GM21576 (cell line): Measurements from ENCODE around the gene ATP5PB.

ENCODE experiments used
- ATAC-seq: cut with Tn5 transposase; IDR thresholded peaks from one replicate; pipeline ENCODE4 v1.9.1; 2021; ENCODE audit warnings: mild to moderate bottlenecking, moderate library complexity; ENCODE audit not compliant: unreplicated experiment

The ATP5PB gene

GRCh38 chr1:111505641-111506119, 56.4 kb downstream of the ATP5PB start:
- peak; percentile 54 for ATAC-seq

- ATAC-seq = no peak
Observed at GRCh38 chr1:111506561-111506960, 57.3 kb downstream of the ATP5PB start.

DNA sequence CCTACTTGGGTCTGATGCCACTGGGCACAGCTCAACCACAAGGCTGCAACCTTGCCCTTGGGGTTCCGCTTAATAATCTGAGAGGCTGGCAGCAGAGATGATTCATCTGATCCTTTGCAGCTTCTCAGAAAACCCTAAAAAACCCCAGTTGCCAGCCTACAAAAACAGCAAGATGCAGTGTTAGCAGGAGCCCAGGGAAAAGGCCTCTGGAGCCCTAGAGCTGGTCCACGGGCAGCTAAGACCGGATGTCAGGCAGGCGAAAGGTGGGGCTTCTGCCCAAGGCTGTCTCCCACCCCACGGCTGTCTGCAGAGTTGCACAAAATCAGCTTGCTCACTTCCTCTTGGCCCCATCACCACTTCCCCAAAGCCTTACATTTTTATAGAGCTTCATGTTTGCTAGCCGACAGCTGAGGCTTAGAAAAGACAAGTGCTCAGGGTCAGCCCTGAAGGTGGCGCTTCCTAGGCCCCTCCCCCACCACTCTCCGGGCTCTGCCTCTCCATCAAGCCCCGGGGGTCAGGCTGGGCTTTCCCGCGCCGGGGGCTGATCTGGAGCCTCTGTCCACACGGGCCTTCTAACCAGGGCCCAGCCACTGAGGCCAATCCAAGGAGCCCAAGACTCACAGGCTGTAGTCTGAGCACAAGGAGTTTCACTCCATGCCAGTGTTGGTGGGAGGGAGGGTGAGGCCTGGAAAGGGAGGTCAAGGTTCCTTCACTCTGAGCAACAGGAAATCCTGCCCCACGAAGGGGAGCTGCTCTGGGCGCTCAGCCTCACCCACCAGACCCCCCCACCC, 58.3 kb downstream of the ATP5PB start:
- ATAC-seq = peak; percentile 47

GRCh38 chr1:111509997-111510375, 60.7 kb downstream of the ATP5PB start:
- ATAC-seq = no peak

- no peak for ATAC-seq
Observed at GRCh38 chr1:111511370-111511769, 62.1 kb downstream of the ATP5PB start.
